ENCODE data around the gene GLS.

GLS gene

GRCh38 chr2:190972846-190973245, 92.2 kb downstream of the GLS start:
- H3K4me3 ChIP-seq (ENCODE audit: control insufficient read depth in 1 of 7, extremely low read depth in 1 of 7, insufficient read depth in 4 of 7, low read depth in 2 of 7, low read length in 6 of 7) = no peak overlapping the region
- WGBS (ENCODE audit: insufficient coverage) = 100% methylated on average over 2 of the region's 3 CpGs
- no peaks in the 10 kb centered on the region for H3K27me3 ChIP-seq (replicated peaks in 2 of 5; ENCODE audit: control insufficient read depth in 4 of 5, insufficient read depth in 5 of 5, low read length in 4 of 5)
- ChIA-PET CTCF (interaction anchor here (1.0 to 2.5 kb wide), 3 partner anchors 9 to 28 kb away, joined by 3 to 6 read pairs (median 3); no protein-coding TSS in a partner anchor), POLR2A (no interaction called here)
- peaks cover 0 to 14% (median 9%) of the 10 kb centered on the region in 4 experiments for H3K4me1 ChIP-seq (ENCODE audit: control extremely low read depth in 1 of 4, control insufficient read depth in 4 of 4, insufficient read depth in 4 of 4, low read length in 3 of 4)
- H3K9me3 ChIP-seq (ENCODE audit: control extremely low read depth in 1 of 5, control insufficient read depth in 4 of 5, insufficient read depth in 2 of 5, low read depth in 1 of 5, low read length in 4 of 5) = peaks cover 0 to 11% (median 0%) of the 10 kb centered on the region in 5 experiments
- no peak overlapping the region for H3K27ac ChIP-seq (ENCODE audit: insufficient read depth in 1 of 2, low read depth in 1 of 2, low read length in 2 of 2, poor library complexity in 1 of 2, severe bottlenecking in 2 of 2)
- no peak for DNase-seq
- H3K36me3 ChIP-seq (ENCODE audit: control insufficient read depth in 4 of 4, insufficient read depth in 4 of 4, low read length in 3 of 4) = peaks cover 41 to 94% (median 67%) of the 10 kb centered on the region in 4 experiments

- Histone ChIP-seq H3K27ac (ENCODE audit: insufficient read depth in 1 of 2, low read depth in 1 of 2, low read length in 2 of 2, poor library complexity in 1 of 2, severe bottlenecking in 2 of 2) (no peak overlapping the region), H3K9me3 (ENCODE audit: control extremely low read depth in 1 of 5, control insufficient read depth in 4 of 5, insufficient read depth in 2 of 5, low read depth in 1 of 5, low read length in 4 of 5) (peaks cover 0 to 11% (median 0%) of the 10 kb centered on the region in 5 experiments), H3K27me3 (replicated peaks in 2 of 5; ENCODE audit: control insufficient read depth in 4 of 5, insufficient read depth in 5 of 5, low read length in 4 of 5) (no peaks in the 10 kb centered on the region), H3K4me3 (ENCODE audit: control insufficient read depth in 1 of 7, extremely low read depth in 1 of 7, insufficient read depth in 4 of 7, low read depth in 2 of 7, low read length in 6 of 7) (no peak overlapping the region), H3K36me3 (ENCODE audit: control insufficient read depth in 4 of 4, insufficient read depth in 4 of 4, low read length in 3 of 4) (peaks cover 43 to 94% (median 66%) of the 10 kb centered on the region in 4 experiments), H3K4me1 (ENCODE audit: control extremely low read depth in 1 of 4, control insufficient read depth in 4 of 4, insufficient read depth in 4 of 4, low read length in 3 of 4) (peaks cover 0 to 16% (median 11%) of the 10 kb centered on the region in 4 experiments)
- POLR2A ChIA-PET = no interaction called here
- 100% methylated on average over 1 of the region's 1 CpG for WGBS (ENCODE audit: insufficient coverage)
- CTCF ChIA-PET = interaction anchor here (1.0 to 2.5 kb wide), 3 partner anchors 9 to 27 kb away, joined by 3 to 6 read pairs (median 3); no protein-coding TSS in a partner anchor
- no peak for DNase-seq
Measured at GRCh38 chr2:190973262-190973661, 92.6 kb downstream of the GLS start.

- ChIA-PET POLR2A (no interaction called here), CTCF (interaction anchor here (0.7 to 2.5 kb wide), 5 partner anchors 9 to 27 kb away, joined by 3 to 6 read pairs (median 4); no protein-coding TSS in a partner anchor)
- Histone ChIP-seq H3K27me3 (replicated peaks in 2 of 5; ENCODE audit: control insufficient read depth in 4 of 5, insufficient read depth in 5 of 5, low read length in 4 of 5) (no peaks in the 10 kb centered on the region), H3K9me3 (ENCODE audit: control extremely low read depth in 1 of 5, control insufficient read depth in 4 of 5, insufficient read depth in 2 of 5, low read depth in 1 of 5, low read length in 4 of 5) (peaks cover 0 to 11% (median 0%) of the 10 kb centered on the region in 5 experiments), H3K4me3 (ENCODE audit: control insufficient read depth in 1 of 7, extremely low read depth in 1 of 7, insufficient read depth in 4 of 7, low read depth in 2 of 7, low read length in 6 of 7) (no peak overlapping the region), H3K27ac (ENCODE audit: insufficient read depth in 1 of 2, low read depth in 1 of 2, low read length in 2 of 2, poor library complexity in 1 of 2, severe bottlenecking in 2 of 2) (no peak overlapping the region), H3K36me3 (ENCODE audit: control insufficient read depth in 4 of 4, insufficient read depth in 4 of 4, low read length in 3 of 4) (peaks cover 48 to 96% (median 68%) of the 10 kb centered on the region in 4 experiments), H3K4me1 (ENCODE audit: control extremely low read depth in 1 of 4, control insufficient read depth in 4 of 4, insufficient read depth in 4 of 4, low read length in 3 of 4) (peaks cover 0 to 23% (median 15%) of the 10 kb centered on the region in 4 experiments)
- 100% methylated on average over 4 of the region's 11 CpGs for WGBS (ENCODE audit: insufficient coverage)
- DNase-seq = no peak
Measured at GRCh38 chr2:190973726-190974628, 93.4 kb downstream of the GLS start.

- WGBS (ENCODE audit: insufficient coverage) = 75% methylated on average over 4 of the region's 12 CpGs
- H3K9me3 ChIP-seq (ENCODE audit: control extremely low read depth in 1 of 5, control insufficient read depth in 4 of 5, insufficient read depth in 2 of 5, low read depth in 1 of 5, low read length in 4 of 5) = peaks cover 0 to 11% (median 0%) of the 10 kb centered on the region in 5 experiments
- ChIA-PET POLR2A (no interaction called here), CTCF (interaction anchor here (0.7 to 2.5 kb wide), 6 partner anchors 10 to 38 kb away, joined by 3 to 6 read pairs (median 4); no protein-coding TSS in a partner anchor)
- no peaks in the 10 kb centered on the region for H3K27me3 ChIP-seq (replicated peaks in 2 of 5; ENCODE audit: control insufficient read depth in 4 of 5, insufficient read depth in 5 of 5, low read length in 4 of 5)
- peaks cover under 1 to 31% (median 23%) of the 10 kb centered on the region in 4 experiments for H3K4me1 ChIP-seq (ENCODE audit: control extremely low read depth in 1 of 4, control insufficient read depth in 4 of 4, insufficient read depth in 4 of 4, low read length in 3 of 4)
- no peak for DNase-seq
- H3K36me3 ChIP-seq (ENCODE audit: control insufficient read depth in 4 of 4, insufficient read depth in 4 of 4, low read length in 3 of 4) = peaks cover 47 to 96% (median 63%) of the 10 kb centered on the region in 4 experiments
- no peak overlapping the region for H3K27ac ChIP-seq (ENCODE audit: insufficient read depth in 1 of 2, low read depth in 1 of 2, low read length in 2 of 2, poor library complexity in 1 of 2, severe bottlenecking in 2 of 2)
- no peak overlapping the region for H3K4me3 ChIP-seq (ENCODE audit: control insufficient read depth in 1 of 7, extremely low read depth in 1 of 7, insufficient read depth in 4 of 7, low read depth in 2 of 7, low read length in 6 of 7)
Measured at GRCh38 chr2:190974629-190975361, 94.2 kb downstream of the GLS start.

- Histone ChIP-seq H3K27ac (ENCODE audit: insufficient read depth in 1 of 2, low read depth in 1 of 2, low read length in 2 of 2, poor library complexity in 1 of 2, severe bottlenecking in 2 of 2) (no peak overlapping the region), H3K27me3 (replicated peaks in 2 of 5; ENCODE audit: control insufficient read depth in 4 of 5, insufficient read depth in 5 of 5, low read length in 4 of 5) (no peaks in the 10 kb centered on the region), H3K4me3 (ENCODE audit: control insufficient read depth in 1 of 7, extremely low read depth in 1 of 7, insufficient read depth in 4 of 7, low read depth in 2 of 7, low read length in 6 of 7) (no peak overlapping the region), H3K36me3 (ENCODE audit: control insufficient read depth in 4 of 4, insufficient read depth in 4 of 4, low read length in 3 of 4) (peaks cover 37 to 95% (median 56%) of the 10 kb centered on the region in 4 experiments), H3K4me1 (ENCODE audit: control extremely low read depth in 1 of 4, control insufficient read depth in 4 of 4, insufficient read depth in 4 of 4, low read length in 3 of 4) (peaks cover 5 to 35% (median 28%) of the 10 kb centered on the region in 4 experiments), H3K9me3 (ENCODE audit: control extremely low read depth in 1 of 5, control insufficient read depth in 4 of 5, insufficient read depth in 2 of 5, low read depth in 1 of 5, low read length in 4 of 5) (peaks cover 0 to 11% (median 0%) of the 10 kb centered on the region in 5 experiments)
- 100% methylated on average over 2 of the region's 2 CpGs for WGBS (ENCODE audit: insufficient coverage)
- POLR2A ChIA-PET = no interaction called here
- no peak for DNase-seq
- CTCF ChIA-PET = interaction anchor here (1.1 to 1.3 kb wide), 2 partner anchors 10 to 11 kb away, joined by 4 read pairs; no protein-coding TSS in a partner anchor
Measured at GRCh38 chr2:190976521-190976920, 95.9 kb downstream of the GLS start.

- peaks cover 5 to 37% (median 30%) of the 10 kb centered on the region in 4 experiments for H3K4me1 ChIP-seq (ENCODE audit: control extremely low read depth in 1 of 4, control insufficient read depth in 4 of 4, insufficient read depth in 4 of 4, low read length in 3 of 4)
- H3K4me3 ChIP-seq (ENCODE audit: control insufficient read depth in 1 of 7, extremely low read depth in 1 of 7, insufficient read depth in 4 of 7, low read depth in 2 of 7, low read length in 6 of 7) = no peak overlapping the region
- DNase-seq = no peak
- no peak overlapping the region for H3K27ac ChIP-seq (ENCODE audit: insufficient read depth in 1 of 2, low read depth in 1 of 2, low read length in 2 of 2, poor library complexity in 1 of 2, severe bottlenecking in 2 of 2)
- H3K9me3 ChIP-seq (ENCODE audit: control extremely low read depth in 1 of 5, control insufficient read depth in 4 of 5, insufficient read depth in 2 of 5, low read depth in 1 of 5, low read length in 4 of 5) = peaks cover 0 to 7% (median 0%) of the 10 kb centered on the region in 5 experiments
- POLR2A ChIA-PET = no interaction called here
- peaks cover 38 to 97% (median 55%) of the 10 kb centered on the region in 4 experiments for H3K36me3 ChIP-seq (ENCODE audit: control insufficient read depth in 4 of 4, insufficient read depth in 4 of 4, low read length in 3 of 4)
- CTCF ChIA-PET = no interaction called here
- 100% methylated on average over 4 of the region's 5 CpGs for WGBS (ENCODE audit: insufficient coverage)
- no peaks in the 10 kb centered on the region for H3K27me3 ChIP-seq (replicated peaks in 2 of 5; ENCODE audit: control insufficient read depth in 4 of 5, insufficient read depth in 5 of 5, low read length in 4 of 5)
Measured at GRCh38 chr2:190977505-190977904, 96.9 kb downstream of the GLS start.
